T-cell (primary cell): ENCODE data around the gene P4HA1. TPM values are rescaled to one million over a fixed set of nuclear protein-coding genes. Genes with fewer than 3 reads are reported as not detected.

Source experiments
- ATAC-seq, 4 experiments: fragments of 200-7000 bp in 3 of 4; fragments of 150-1000 bp in 1 of 4; cut with Tn5 transposase; replicated peaks in 1 of 4; 1 replicate in 3 of 4; 2 replicates in 1 of 4; pipeline ENCODE4 v1.10.0; 2021; ENCODE audit warnings: moderate library complexity in 3 of 4, mild to moderate bottlenecking in 2 of 4, moderate number of reproducible peaks in 1 of 4
- CTCF ChIA-PET, 2 donors: fragments of 300-600 bp; sonication (Branson Sonifier 250); formaldehyde crosslinking; loops; one replicate each; lab custom pipeline; 2022; ENCODE audit warnings: antibody characterized with exemption in 2 of 2; lab: Charles Lee
- POLR2A ChIA-PET, 2 donors: fragments of 300-600 bp; sonication (Branson Sonifier 250); formaldehyde crosslinking; loops; one replicate each; lab custom pipeline; 2022; ENCODE audit warnings: antibody characterized with exemption in 2 of 2; lab: Charles Lee
- DNase-seq, 35 experiments: peaks; one replicate each; pipeline versions ENCODE4 v3.0.0 to v3.0.0-alpha.2; 2013 to 2023
- H3K27ac ChIP-seq: one replicate; pipeline ENCODE4 v1.5.1; 2013; ENCODE audit warnings: low read length
- H3K27me3 ChIP-seq, 2 experiments: replicated peaks in 1 of 2; 1 replicate in 1 of 2; 2 replicates in 1 of 2; pipeline versions ENCODE4 v1.6.1 to v1.7.0; 2013; ENCODE audit warnings: low read length in 1 of 2, mixed read lengths in 1 of 2; ENCODE audit not compliant: control insufficient read depth in 2 of 2, insufficient read depth in 2 of 2; ENCODE audit errors: extremely low read depth in 1 of 2
- H3K36me3 ChIP-seq, 2 donors: 1 replicate in 1 of 2; 2 replicates in 1 of 2; pipeline versions ENCODE4 v1.6.1 to v1.7.0; 2013; ENCODE audit warnings: low read length in 1 of 2; ENCODE audit not compliant: control insufficient read depth in 2 of 2, insufficient read depth in 1 of 2; ENCODE audit errors: extremely low read depth in 1 of 2
- H3K4me1 ChIP-seq, 2 experiments: 1 replicate in 1 of 2; 2 replicates in 1 of 2; pipeline versions ENCODE4 v1.6.1 to v1.7.0; 2013; ENCODE audit warnings: low read length in 2 of 2, mixed read lengths in 1 of 2; ENCODE audit not compliant: insufficient read depth in 2 of 2, control insufficient read depth in 1 of 2; ENCODE audit errors: extremely low read depth in 1 of 2
- H3K4me3 ChIP-seq, 2 donors: 1 replicate in 1 of 2; 2 replicates in 1 of 2; pipeline versions ENCODE4 v1.5.1 to v1.7.0; 2013; ENCODE audit warnings: mild to moderate bottlenecking in 2 of 2, low read length in 1 of 2, moderate library complexity in 1 of 2; ENCODE audit not compliant: control insufficient read depth in 1 of 2; ENCODE audit errors: extremely low read depth in 1 of 2
- H3K9me3 ChIP-seq: 2 replicates; pipeline ENCODE4 v1.7.0; 2013
- H3K27ac Mint-ChIP-seq, 2 donors: one replicate each; pipeline ENCODE4 v1.8.0; 2020 to 2021; ENCODE audit warnings: mild to moderate bottlenecking in 2 of 2, mixed read lengths in 2 of 2
- H3K27me3 Mint-ChIP-seq, 2 donors: one replicate each; pipeline ENCODE4 v1.8.0; 2021 to 2022; ENCODE audit warnings: mixed read lengths in 2 of 2
- H3K36me3 Mint-ChIP-seq: one replicate; pipeline ENCODE4 v1.8.0; 2021; ENCODE audit warnings: mixed read lengths
- H3K4me1 Mint-ChIP-seq, 3 donors: one replicate each; pipeline ENCODE4 v1.8.0; 2020 to 2022; ENCODE audit warnings: mixed read lengths in 3 of 3, mild to moderate bottlenecking in 1 of 3
- H3K4me3 Mint-ChIP-seq, 3 donors: one replicate each; pipeline ENCODE4 v1.8.0; 2020 to 2022; ENCODE audit warnings: mild to moderate bottlenecking in 3 of 3, mixed read lengths in 3 of 3, moderate library complexity in 3 of 3
- H3K9me3 Mint-ChIP-seq, 3 donors: one replicate each; pipeline ENCODE4 v1.8.0; 2020 to 2022; ENCODE audit warnings: mixed read lengths in 3 of 3
- WGBS: methylation state at CpG from one replicate; pipeline ENCODE4 v1.1.5; 2013; ENCODE audit warnings: missing lambda C conversion rate; ENCODE audit not compliant: insufficient coverage; 5-methylcytosine and 5-hydroxymethylcytosine counted together
- total RNA-seq, 35 experiments: library from RNA in 6 of 35; stranded (reverse) in 6 of 35; fragments of 120-200 nt in 1 of 35; gene quantifications; one replicate each; pipeline versions ENCODE4 v1.2.1 to v1.2.4 and lab custom pipeline; 2013 to 2026

P4HA1 gene
- total RNA-seq, 5 donors from 2014 or later (not counting 1 experiment from before 2014, with no cell fraction given), result 11.3 to 15.4 (median 13.0) TPM

DNA sequence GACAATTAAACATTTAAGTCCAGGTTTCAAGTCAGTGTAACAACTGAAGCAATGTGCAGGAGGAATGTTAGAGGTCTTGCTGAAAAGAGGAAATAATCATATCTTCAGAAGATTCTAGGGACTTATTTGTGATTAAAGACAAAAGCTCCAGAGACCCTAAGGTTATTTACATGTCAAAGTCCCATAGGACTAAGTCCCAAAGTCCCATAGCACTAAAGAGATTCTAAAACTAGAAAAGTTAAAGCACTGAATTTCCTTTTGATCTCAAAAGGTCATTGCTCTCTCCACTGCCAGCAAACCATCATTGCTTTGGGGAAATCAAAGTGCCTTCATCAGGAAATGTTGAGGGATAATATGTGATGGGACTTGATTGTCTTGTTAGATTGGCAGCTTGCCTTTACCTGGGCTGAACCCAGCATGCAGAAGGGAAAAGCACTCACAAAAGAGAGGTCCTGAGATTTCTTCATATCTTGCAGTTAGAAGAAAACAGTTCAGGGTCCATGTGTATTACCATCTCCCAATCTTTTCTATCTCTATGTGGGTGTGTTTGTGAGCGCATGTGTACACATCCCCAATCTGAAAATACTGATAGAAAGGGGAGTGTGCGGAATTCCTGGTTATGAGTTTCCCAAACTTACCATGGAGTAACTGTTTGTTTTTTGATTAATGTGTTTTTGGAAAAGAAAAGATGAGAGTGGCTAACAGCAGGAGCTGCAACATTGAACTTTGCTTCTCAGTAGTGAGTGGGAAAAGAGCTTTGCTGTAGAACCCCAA is 35.4 kb upstream of the P4HA1 start:
- ChIA-PET CTCF (no interaction called here), POLR2A (interaction anchor here in 1 of 2 donors (0.6 to 1.5 kb wide), 2 partner anchors 36 to 37 kb away, joined by 9 to 29 read pairs; partner anchors contain the start of gene P4HA1)
- Histone ChIP-seq H3K27ac (no peak overlapping the region), H3K36me3 (peaks cover 5 to 70% of the 10 kb centered on the region in 2 donors), H3K9me3 (no peaks in the 10 kb centered on the region), H3K27me3 (no peaks in the 10 kb centered on the region), H3K4me3 (no peak overlapping the region), H3K4me1 (no peaks in the 10 kb centered on the region)
- WGBS, result 100% methylated on average over 1 of the region's 2 CpGs
- Mint-ChIP-seq H3K4me3 (no peak overlapping the region), H3K27me3 (no peaks in the 10 kb centered on the region), H3K36me3 (peaks cover 58% of the 10 kb centered on the region), H3K4me1 (no peaks in the 10 kb centered on the region), H3K27ac (no peak overlapping the region), H3K9me3 (no peaks in the 10 kb centered on the region)
- ATAC-seq (no peak), DNase-seq (no peak)

DNA sequence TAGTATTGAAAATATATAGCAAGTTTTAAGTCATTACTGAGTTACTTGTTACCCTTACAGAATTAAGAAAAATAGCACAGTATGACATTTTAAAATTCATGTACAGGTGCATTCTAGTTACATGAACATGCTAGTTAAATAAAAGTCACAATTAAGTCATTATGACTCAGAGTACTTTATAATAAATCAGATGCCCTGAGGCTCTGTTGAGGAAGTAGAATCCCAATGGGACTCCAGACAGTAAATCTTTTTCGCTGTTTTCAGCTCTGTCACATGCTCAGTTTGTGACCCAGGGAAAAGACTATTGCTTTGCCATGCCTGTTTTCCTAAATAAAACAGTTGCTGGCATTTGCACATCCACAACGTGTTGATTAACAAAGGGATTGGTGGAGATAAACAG is 34.6 kb upstream of the P4HA1 start:
- no peaks in the 10 kb centered on the region for H3K27me3 ChIP-seq
- POLR2A ChIA-PET, result interaction anchor here in 1 of 2 donors (0.5 kb wide), 1 partner anchor 15 kb away, joined by 7 read pairs; no protein-coding TSS in a partner anchor
- peaks cover 59% of the 10 kb centered on the region for H3K36me3 Mint-ChIP-seq
- H3K27ac ChIP-seq, result no peak overlapping the region
- no CpG with 5 or more reads among the region's 2 CpGs for WGBS
- peaks cover 9 to 69% of the 10 kb centered on the region in 2 donors for H3K36me3 ChIP-seq
- H3K4me1 Mint-ChIP-seq, result no peaks in the 10 kb centered on the region
- CTCF ChIA-PET, result no interaction called here
- H3K4me1 ChIP-seq, result no peaks in the 10 kb centered on the region
- H3K27me3 Mint-ChIP-seq, result no peaks in the 10 kb centered on the region
- H3K9me3 ChIP-seq, result no peaks in the 10 kb centered on the region
- H3K27ac Mint-ChIP-seq, result no peak overlapping the region
- no peak overlapping the region for H3K4me3 ChIP-seq
- DNase-seq, result no peak
- H3K4me3 Mint-ChIP-seq, result no peak overlapping the region
- no peak for ATAC-seq
- H3K9me3 Mint-ChIP-seq, result no peaks in the 10 kb centered on the region

DNA sequence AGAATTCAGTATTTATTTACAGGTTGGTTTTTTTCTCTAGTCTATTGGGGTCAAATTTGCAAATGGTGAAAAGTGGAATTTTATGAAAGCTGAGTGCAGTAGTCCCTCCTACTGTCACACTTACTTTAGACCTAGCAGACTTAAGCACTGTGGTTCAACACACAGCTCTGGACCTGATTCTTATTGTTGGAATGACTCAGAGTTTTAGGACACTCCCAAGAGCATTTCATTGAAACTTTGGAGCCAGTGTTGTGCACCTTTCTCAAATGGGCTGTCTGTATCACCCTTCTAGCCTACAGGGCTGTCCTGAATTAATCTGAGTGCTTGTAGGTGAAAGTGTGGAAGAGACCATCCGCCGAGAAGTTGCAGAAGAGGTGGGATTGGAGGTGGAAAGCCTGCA is 29.7 kb upstream of the P4HA1 start:
- no peak overlapping the region for H3K27ac Mint-ChIP-seq
- H3K36me3 Mint-ChIP-seq, result peaks cover 31% of the 10 kb centered on the region
- no peak overlapping the region for H3K4me3 Mint-ChIP-seq
- no peaks in the 10 kb centered on the region for H3K27me3 Mint-ChIP-seq
- H3K4me3 ChIP-seq, result no peak overlapping the region
- 94% methylated on average over 2 of the region's 2 CpGs for WGBS
- no peaks in the 10 kb centered on the region for H3K4me1 Mint-ChIP-seq
- peaks cover 4 to 39% of the 10 kb centered on the region in 2 donors for H3K36me3 ChIP-seq
- ChIA-PET POLR2A (no interaction called here), CTCF (no interaction called here)
- no peaks in the 10 kb centered on the region for H3K9me3 ChIP-seq
- no peak overlapping the region for H3K27ac ChIP-seq
- no peaks in the 10 kb centered on the region for H3K4me1 ChIP-seq
- H3K9me3 Mint-ChIP-seq, result no peaks in the 10 kb centered on the region
- DNase-seq (no peak), ATAC-seq (no peak)
- H3K27me3 ChIP-seq, result no peaks in the 10 kb centered on the region

DNA sequence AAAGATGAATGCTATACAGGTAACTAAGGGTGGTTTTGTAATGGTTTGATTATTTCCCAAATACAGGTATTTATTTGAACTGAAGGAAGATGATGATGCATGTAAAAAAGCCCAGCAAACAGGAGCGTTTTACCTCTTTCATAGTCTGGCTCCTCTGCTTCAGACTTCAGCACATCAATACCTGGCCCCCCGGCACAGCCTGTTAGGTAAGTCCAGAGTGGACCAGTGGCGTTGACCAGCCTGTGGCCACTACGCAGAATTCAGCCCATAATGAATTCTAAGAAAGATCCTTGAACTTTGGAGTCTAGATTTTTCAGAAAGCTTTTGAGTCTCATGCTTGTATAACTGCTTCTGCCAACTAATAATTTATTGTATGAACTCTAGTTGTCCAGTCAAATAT is 23.3 kb upstream of the P4HA1 start:
- Histone ChIP-seq H3K9me3 (no peaks in the 10 kb centered on the region), H3K27me3 (no peaks in the 10 kb centered on the region), H3K27ac (no peak overlapping the region), H3K4me3 (no peak overlapping the region), H3K4me1 (no peaks in the 10 kb centered on the region), H3K36me3 (peaks cover 0 to 3% of the 10 kb centered on the region in 2 donors)
- DNase-seq (no peak), ATAC-seq (no peak)
- Mint-ChIP-seq H3K27me3 (no peaks in the 10 kb centered on the region), H3K9me3 (no peaks in the 10 kb centered on the region), H3K4me1 (peaks cover 0 to 2% (median 1%) of the 10 kb centered on the region in 3 donors), H3K4me3 (no peak overlapping the region), H3K36me3 (peaks cover 16% of the 10 kb centered on the region), H3K27ac (no peak overlapping the region)
- ChIA-PET CTCF (no interaction called here), POLR2A (no interaction called here)
- 100% methylated on average over 2 of the region's 4 CpGs for WGBS

DNA sequence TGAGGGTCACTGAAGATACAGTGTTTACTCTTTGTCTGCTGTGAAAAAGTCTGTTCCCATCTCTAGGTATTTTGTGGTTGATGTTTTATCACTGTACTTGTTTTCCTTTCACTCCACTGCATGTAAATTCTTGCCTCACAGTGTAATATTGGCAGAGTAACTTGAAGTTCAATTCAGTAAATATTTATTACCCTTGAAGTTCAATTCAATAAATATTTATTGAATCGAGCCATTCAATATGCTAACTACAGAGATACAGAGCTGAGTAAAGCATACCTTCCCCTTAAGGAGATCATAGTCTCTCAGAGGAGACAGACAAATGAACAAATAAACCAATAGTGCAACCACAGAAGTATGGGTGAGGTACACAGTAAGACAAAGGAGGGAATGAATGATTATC is 22.8 kb upstream of the P4HA1 start:
- ATAC-seq (no peak), DNase-seq (no peak)
- no peaks in the 10 kb centered on the region for H3K9me3 ChIP-seq
- H3K36me3 ChIP-seq, result peaks cover 0 to 3% of the 10 kb centered on the region in 2 donors
- no CpG with 5 or more reads among the region's 1 CpG for WGBS
- no peak overlapping the region for H3K4me3 ChIP-seq
- POLR2A ChIA-PET, result no interaction called here
- CTCF ChIA-PET, result no interaction called here
- H3K4me1 ChIP-seq, result no peaks in the 10 kb centered on the region
- Mint-ChIP-seq H3K27ac (no peak overlapping the region), H3K4me3 (no peak overlapping the region), H3K36me3 (peaks cover 16% of the 10 kb centered on the region), H3K4me1 (peaks cover 0 to 2% (median 1%) of the 10 kb centered on the region in 3 donors), H3K9me3 (no peaks in the 10 kb centered on the region), H3K27me3 (no peaks in the 10 kb centered on the region)
- H3K27ac ChIP-seq, result no peak overlapping the region
- no peaks in the 10 kb centered on the region for H3K27me3 ChIP-seq

DNA sequence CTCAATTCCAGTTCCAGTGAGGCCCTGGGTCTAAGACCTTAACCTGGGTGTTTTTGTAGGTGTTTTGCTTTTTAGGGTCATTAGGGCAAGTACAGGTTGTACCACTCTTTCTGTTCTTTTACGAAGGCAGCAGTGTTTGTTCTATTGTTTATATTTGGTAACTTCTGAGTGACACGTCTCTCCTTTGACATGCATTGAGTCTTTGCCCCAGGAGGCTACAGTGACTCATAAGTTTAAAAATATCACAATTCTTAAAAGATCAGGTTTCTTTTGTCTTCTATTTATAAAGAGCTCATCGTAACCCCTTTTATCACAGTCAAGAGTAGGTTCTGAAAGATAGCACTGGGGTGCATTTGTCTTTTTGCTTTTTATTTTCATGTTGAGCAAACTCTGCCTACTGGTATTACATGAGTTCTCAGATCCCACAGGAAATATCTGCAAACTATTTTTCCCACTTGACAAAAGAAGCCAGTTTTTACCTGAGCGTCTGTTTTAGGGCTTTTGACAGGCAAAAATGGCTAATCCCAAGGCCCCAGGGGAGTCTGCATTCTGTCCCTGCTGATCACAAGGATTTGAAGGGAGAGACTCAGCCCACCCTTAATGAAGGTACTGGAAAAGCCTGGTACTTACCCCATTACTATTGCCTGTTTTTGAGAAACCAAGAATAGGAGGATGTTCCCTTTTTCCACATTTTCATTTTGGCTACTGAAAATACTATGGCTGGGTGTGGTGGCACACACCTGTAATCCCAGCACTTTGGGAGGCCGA is 21.5 kb upstream of the P4HA1 start:
- Mint-ChIP-seq H3K9me3 (no peaks in the 10 kb centered on the region), H3K27me3 (no peaks in the 10 kb centered on the region), H3K4me3 (no peak overlapping the region), H3K4me1 (peaks cover 0 to 2% (median 1%) of the 10 kb centered on the region in 3 donors), H3K36me3 (peaks cover 9% of the 10 kb centered on the region), H3K27ac (no peak overlapping the region)
- CTCF ChIA-PET, result interaction anchor here in 1 of 2 donors (0.5 kb wide), 1 partner anchor 23 kb away, joined by 3 read pairs; no protein-coding TSS in a partner anchor
- H3K27ac ChIP-seq, result no peak overlapping the region
- no peak overlapping the region for H3K4me3 ChIP-seq
- POLR2A ChIA-PET, result no interaction called here
- no peaks in the 10 kb centered on the region for H3K9me3 ChIP-seq
- DNase-seq, result no peak
- no peaks in the 10 kb centered on the region for H3K4me1 ChIP-seq
- WGBS, result no CpG with 5 or more reads among the region's 5 CpGs
- no peaks in the 10 kb centered on the region for H3K36me3 ChIP-seq
- ATAC-seq, result no peak
- no peaks in the 10 kb centered on the region for H3K27me3 ChIP-seq
